Measurements from ENCODE around the gene PKNOX2.

DNA sequence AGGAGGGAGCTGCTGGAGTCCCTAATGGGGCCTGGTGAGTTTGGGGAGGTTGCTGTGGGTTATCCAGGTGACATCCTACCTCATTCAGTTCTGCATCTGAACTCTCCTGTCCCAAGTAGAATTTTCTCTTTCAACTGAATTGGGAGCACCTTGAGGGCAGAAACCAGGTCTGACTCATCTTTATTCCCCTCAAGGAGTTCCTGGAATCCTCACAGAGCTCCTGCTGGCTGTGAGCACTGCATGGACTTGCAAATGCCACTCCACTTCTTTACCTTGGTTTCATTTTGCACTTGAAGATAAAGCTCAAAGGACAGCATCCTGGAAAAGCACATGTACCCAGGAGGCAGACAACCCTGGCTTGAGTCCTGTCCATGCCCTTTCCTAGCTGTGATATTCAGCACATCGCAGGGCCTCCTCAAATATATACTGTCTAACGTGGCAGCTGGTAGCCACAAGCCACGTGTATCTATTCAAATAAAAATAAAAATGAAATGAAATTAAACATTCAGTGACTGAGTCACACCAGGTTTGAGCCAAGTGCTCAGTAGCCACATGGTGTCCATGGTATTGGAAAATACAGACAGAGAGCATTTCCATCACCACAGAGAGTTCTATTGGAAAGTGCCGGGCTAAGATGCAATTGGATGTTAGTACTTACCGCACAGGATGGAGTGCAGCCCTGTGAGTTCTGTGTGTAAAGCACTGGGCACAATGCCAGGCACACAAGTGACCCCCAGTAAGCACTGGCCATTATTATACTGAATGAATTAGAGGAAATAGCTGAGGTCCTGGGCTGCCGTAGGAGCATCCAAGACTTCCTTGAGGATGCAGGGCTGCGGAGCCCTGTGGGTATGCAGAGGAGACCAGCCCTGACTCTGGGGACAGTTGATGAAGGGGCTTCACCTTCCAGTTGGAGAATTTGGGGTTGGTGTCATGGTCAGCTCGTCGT lies 149.0 kb downstream of the PKNOX2 start:
- TF ChIP-seq POLR2A (IDR thresholded peaks at IDR 0.05; ENCODE audit: low read depth, low read length) (no peak), POLR2AphosphoS5 (IDR thresholded peaks at IDR 0.05; ENCODE audit: low read depth, low read length) (no peak), TAF1 (IDR thresholded peaks at IDR 0.05; ENCODE audit: borderline replicate concordance, low read depth, low read length) (no peak)

Measured in GM12892 (cell line).